Astrocyte (in vitro differentiated cells and primary cell): ENCODE results near the gene DNAAF8. TPM values are rescaled to one million over a fixed set of nuclear protein-coding genes. Genes with fewer than 3 reads are reported as not detected.

Source experiments
- DNase-seq: peaks from one replicate; pipeline ENCODE4 v3.0.0-alpha.2; 2010; ENCODE audit warnings: low read depth
- FAIRE-seq: peaks from 2 replicates; lab custom pipeline; 2011; peaks lifted over from hg19 to GRCh38; lab: Jason Lieb, UNC
- H2AFZ ChIP-seq: 2 replicates; pipeline ENCODE4 v1.6.0; 2012; ENCODE audit warnings: low read depth, low read length, inconsistent platforms
- H3K27ac ChIP-seq: 2 replicates; pipeline ENCODE4 v1.5.1; 2011; ENCODE audit warnings: low read depth, low read length, inconsistent platforms
- H3K27me3 ChIP-seq: 2 replicates; pipeline ENCODE4 v1.6.0; 2011; ENCODE audit warnings: low read length, inconsistent platforms; ENCODE audit not compliant: insufficient read depth
- H3K36me3 ChIP-seq: 2 replicates; pipeline ENCODE4 v1.5.1; 2011; ENCODE audit warnings: low read length, inconsistent platforms; ENCODE audit not compliant: insufficient read depth
- H3K4me1 ChIP-seq: 2 replicates; pipeline ENCODE4 v1.5.1; 2011; ENCODE audit warnings: low read length, inconsistent platforms; ENCODE audit not compliant: insufficient read depth
- H3K4me2 ChIP-seq: 2 replicates; pipeline ENCODE4 v1.6.0; 2012; ENCODE audit warnings: low read length, inconsistent platforms
- H3K4me3 ChIP-seq: 2 replicates; pipeline ENCODE4 v1.5.1; 2011; ENCODE audit warnings: low read depth, mild to moderate bottlenecking, low read length, inconsistent platforms; ENCODE audit not compliant: insufficient read depth
- H3K79me2 ChIP-seq: 2 replicates; pipeline ENCODE4 v1.6.0; 2012; ENCODE audit warnings: mild to moderate bottlenecking, low read length, inconsistent platforms; ENCODE audit not compliant: insufficient read depth
- H3K9ac ChIP-seq: 2 replicates; pipeline ENCODE4 v1.6.0; 2012; ENCODE audit warnings: mild to moderate bottlenecking, low read length, inconsistent platforms
- H3K9me3 ChIP-seq: 2 replicates; pipeline ENCODE4 v1.5.1; 2012; ENCODE audit warnings: low read depth, mild to moderate bottlenecking, low read length, inconsistent platforms; ENCODE audit not compliant: insufficient read depth
- H4K20me1 ChIP-seq: 2 replicates; pipeline ENCODE4 v1.6.0; 2012; ENCODE audit warnings: low read length, inconsistent platforms; ENCODE audit not compliant: insufficient read depth
- H3K27ac Mint-ChIP-seq: one replicate; pipeline ENCODE4 v1.8.0; 2021; ENCODE audit warnings: mild to moderate bottlenecking, mixed read lengths; ENCODE audit not compliant: unreplicated experiment
- H3K27me3 Mint-ChIP-seq: one replicate; pipeline ENCODE4 v1.8.0; 2021; ENCODE audit warnings: low read depth, mixed read lengths; ENCODE audit not compliant: unreplicated experiment
- H3K36me3 Mint-ChIP-seq: one replicate; pipeline ENCODE4 v1.8.0; 2021; ENCODE audit warnings: low read depth, mixed read lengths; ENCODE audit not compliant: unreplicated experiment
- H3K4me1 Mint-ChIP-seq: one replicate; pipeline ENCODE4 v1.8.0; 2021; ENCODE audit warnings: low read depth, mixed read lengths; ENCODE audit not compliant: unreplicated experiment
- H3K4me3 Mint-ChIP-seq: one replicate; pipeline ENCODE4 v1.8.0; 2021; ENCODE audit warnings: mild to moderate bottlenecking, moderate library complexity, mixed read lengths; ENCODE audit not compliant: unreplicated experiment
- H3K9me3 Mint-ChIP-seq: one replicate; pipeline ENCODE4 v1.8.0; 2021; ENCODE audit warnings: mild to moderate bottlenecking, mixed read lengths; ENCODE audit not compliant: unreplicated experiment
- CTCF ChIP-seq: IDR thresholded peaks from 2 replicates; pipeline ENCODE4 v1.5.1; 2011; ENCODE audit warnings: low read depth, mild to moderate bottlenecking, inconsistent platforms, low read length, moderate library complexity; ENCODE audit not compliant: insufficient read depth
- EZH2 ChIP-seq: IDR thresholded peaks from 2 replicates; pipeline ENCODE4 v1.6.1; 2012; ENCODE audit warnings: mild to moderate bottlenecking, low read length, inconsistent platforms; ENCODE audit not compliant: insufficient read depth
- total RNA-seq: library from RNA; stranded (reverse); gene quantifications from 2 replicates; pipeline ENCODE4 v1.2.1, GENCODE V29; 2021

The DNAAF8 gene
- total RNA-seq, 1 donor from 2014 or later, result 2.7 TPM

- Histone ChIP-seq H3K27me3 (no peaks in the 10 kb centered on the region), H3K27ac (no peak overlapping the region), H3K4me2 (no peak overlapping the region), H4K20me1 (peaks cover 23% of the 10 kb centered on the region), H3K4me3 (no peak overlapping the region), H3K9me3 (no peaks in the 10 kb centered on the region), H3K36me3 (peaks cover 21% of the 10 kb centered on the region), H3K4me1 (peaks cover 8% of the 10 kb centered on the region), H2AFZ (no peak overlapping the region), H3K79me2 (peaks cover 16% of the 10 kb centered on the region), H3K9ac (no peak overlapping the region)
- no peaks in the 10 kb centered on the region for H3K9me3 Mint-ChIP-seq
- no peak overlapping the region for H3K4me3 Mint-ChIP-seq
- no peak for DNase-seq
- peaks cover 10% of the 10 kb centered on the region for H3K36me3 Mint-ChIP-seq
- no peak overlapping the region for H3K27ac Mint-ChIP-seq
- peaks cover 10% of the 10 kb centered on the region for H3K4me1 Mint-ChIP-seq
- no peak for FAIRE-seq
- H3K27me3 Mint-ChIP-seq, result no peaks in the 10 kb centered on the region
- no peak for TF ChIP-seq EZH2
- TF ChIP-seq CTCF, result no peak
These were observed 36.5 kb upstream of the DNAAF8 start for GRCh38 chr16:4697848-4698291.

GRCh38 chr16:4698321-4699045 lies 35.9 kb upstream of the DNAAF8 start:
- Histone ChIP-seq H3K9me3 (no peaks in the 10 kb centered on the region), H3K27me3 (no peaks in the 10 kb centered on the region), H3K4me2 (no peak overlapping the region), H3K4me1 (peaks cover 5% of the 10 kb centered on the region), H3K9ac (no peak overlapping the region), H4K20me1 (peaks cover 25% of the 10 kb centered on the region), H3K4me3 (no peak overlapping the region), H3K36me3 (peaks cover 21% of the 10 kb centered on the region), H3K27ac (no peak overlapping the region), H2AFZ (no peak overlapping the region), H3K79me2 (peaks cover 16% of the 10 kb centered on the region)
- Mint-ChIP-seq H3K36me3 (peaks cover 10% of the 10 kb centered on the region), H3K27me3 (no peaks in the 10 kb centered on the region), H3K4me3 (no peak overlapping the region), H3K9me3 (no peaks in the 10 kb centered on the region), H3K4me1 (peaks cover 10% of the 10 kb centered on the region), H3K27ac (no peak overlapping the region)
- no peak for TF ChIP-seq EZH2
- TF ChIP-seq CTCF, result no peak
- DNase-seq (no peak), FAIRE-seq (no peak)

GRCh38 chr16:4699046-4699556 lies 35.2 kb upstream of the DNAAF8 start:
- FAIRE-seq, result no peak
- DNase-seq, result no peak
- H3K27ac Mint-ChIP-seq, result no peak overlapping the region

More at GRCh38 chr16:4699046-4699556, 35.2 kb upstream of the DNAAF8 start:
- Histone ChIP-seq H3K27me3 (no peaks in the 10 kb centered on the region), H4K20me1 (peaks cover 25% of the 10 kb centered on the region), H3K27ac (no peak overlapping the region), H3K4me1 (peaks cover 5% of the 10 kb centered on the region), H3K4me2 (no peak overlapping the region), H3K9me3 (no peaks in the 10 kb centered on the region), H3K36me3 (peaks cover 21% of the 10 kb centered on the region), H2AFZ (no peak overlapping the region), H3K4me3 (no peak overlapping the region), H3K9ac (no peak overlapping the region), H3K79me2 (peaks cover 11% of the 10 kb centered on the region)
- peaks cover 10% of the 10 kb centered on the region for H3K4me1 Mint-ChIP-seq
- TF ChIP-seq EZH2, result no peak
- TF ChIP-seq CTCF, result no peak
- no peaks in the 10 kb centered on the region for H3K9me3 Mint-ChIP-seq
- H3K4me3 Mint-ChIP-seq, result no peak overlapping the region
- peaks cover 10% of the 10 kb centered on the region for H3K36me3 Mint-ChIP-seq
- H3K27me3 Mint-ChIP-seq, result no peaks in the 10 kb centered on the region
